B cell (primary cell): ENCODE measurements around the gene KRT28. TPM values are rescaled to one million over a fixed set of nuclear protein-coding genes. Genes with fewer than 3 reads are reported as not detected.

Experiments used
- ATAC-seq: fragments of 200-7000 bp; cut with Tn5 transposase; one replicate; pipeline ENCODE4 v1.10.0; 2021; ENCODE audit warnings: low read depth, mild to moderate bottlenecking, moderate number of reproducible peaks, moderate library complexity
- CTCF ChIA-PET: fragments of 350-600 bp; sonication (Branson Sonifier 250); formaldehyde crosslinking; loops from one replicate; lab custom pipeline; 2021; ENCODE audit warnings: antibody characterized with exemption, inconsistent platforms; lab: Charles Lee
- POLR2A ChIA-PET: fragments of 350-600 bp; sonication (Branson Sonifier 250); formaldehyde crosslinking; loops from one replicate; lab custom pipeline; 2021; ENCODE audit warnings: antibody characterized with exemption; lab: Charles Lee
- DNase-seq: peaks from one replicate; pipeline ENCODE4 v3.0.0; 2013
- H2AFZ ChIP-seq: 2 replicates; pipeline ENCODE4 v1.6.1; 2012; ENCODE audit warnings: mild to moderate bottlenecking, low read depth, low read length; ENCODE audit not compliant: insufficient read depth, poor library complexity, severe bottlenecking
- H3K27ac ChIP-seq, 2 donors: 1 replicate in 1 of 2; 2 replicates in 1 of 2; pipeline ENCODE4 v1.5.1; 2012 to 2013; ENCODE audit warnings: low read length in 2 of 2, mild to moderate bottlenecking in 2 of 2, moderate library complexity in 1 of 2
- H3K27me3 ChIP-seq, 4 experiments: fragments of 200-600 bp in 1 of 4; sonication (generic) in 1 of 4; replicated peaks in 1 of 4; 1 replicate in 2 of 4; 2 replicates in 2 of 4; pipeline versions ENCODE4 v1.6.1 to v1.7.0; 2013 to 2016; ENCODE audit warnings: low read length in 3 of 4, mild to moderate bottlenecking in 2 of 4, mixed read lengths in 1 of 4, moderate library complexity in 1 of 4; ENCODE audit not compliant: insufficient read depth in 4 of 4, control insufficient read depth in 3 of 4; ENCODE audit errors: control extremely low read depth in 1 of 4
- H3K36me3 ChIP-seq, 2 experiments: replicated peaks in 1 of 2; 1 replicate in 1 of 2; 2 replicates in 1 of 2; pipeline versions ENCODE4 v1.6.1 to v1.7.1; 2013; ENCODE audit warnings: low read length in 1 of 2; ENCODE audit not compliant: insufficient read depth in 2 of 2, control insufficient read depth in 1 of 2; ENCODE audit errors: control extremely low read depth in 1 of 2, extremely low read depth in 1 of 2
- H3K4me1 ChIP-seq, 2 donors: fragments of 200-600 bp in 1 of 2; sonication (generic) in 1 of 2; 1 replicate in 1 of 2; 2 replicates in 1 of 2; pipeline versions ENCODE4 v1.5.1 to v1.6.1; 2013 to 2017; ENCODE audit warnings: low read length in 2 of 2; ENCODE audit not compliant: control insufficient read depth in 2 of 2, insufficient read depth in 2 of 2
- H3K4me2 ChIP-seq: replicated peaks from 2 replicates; pipeline ENCODE3; 2012; ENCODE audit warnings: mild to moderate bottlenecking, low read depth, low read length; ENCODE audit not compliant: poor library complexity, severe bottlenecking
- H3K4me3 ChIP-seq, 5 experiments: fragments of 200-600 bp in 1 of 5; sonication (generic) in 1 of 5; 1 replicate in 3 of 5; 2 replicates in 2 of 5; pipeline versions ENCODE4 v1.5.1 to v1.7.0; 2011 to 2016; ENCODE audit warnings: low read length in 4 of 5, mild to moderate bottlenecking in 4 of 5, low read depth in 2 of 5, control low read depth in 1 of 5, moderate library complexity in 1 of 5; ENCODE audit not compliant: insufficient read depth in 1 of 5; ENCODE audit errors: control extremely low read depth in 1 of 5, extremely low read depth in 1 of 5
- H3K79me2 ChIP-seq: fragments of 200-600 bp; sonication (generic); one replicate; pipeline ENCODE4 v1.6.0; 2016; ENCODE audit warnings: low read length; ENCODE audit not compliant: control insufficient read depth, insufficient read depth
- H3K9ac ChIP-seq: fragments of 200-600 bp; sonication (generic); 2 replicates; pipeline ENCODE4 v1.6.1; 2017; ENCODE audit warnings: mild to moderate bottlenecking, low read length, moderate library complexity
- H3K9me3 ChIP-seq, 3 donors: one replicate each; pipeline versions ENCODE4 v1.6.1 to v1.7.1; 2013; ENCODE audit warnings: low read length in 2 of 3; ENCODE audit not compliant: control insufficient read depth in 2 of 3, insufficient read depth in 1 of 3; ENCODE audit errors: control extremely low read depth in 1 of 3
- H4K20me1 ChIP-seq: 2 replicates; pipeline ENCODE4 v1.6.0; 2012; ENCODE audit warnings: mild to moderate bottlenecking, low read length; ENCODE audit not compliant: insufficient read depth, control insufficient read depth, poor library complexity, severe bottlenecking
- H3K27ac Mint-ChIP-seq: one replicate; pipeline ENCODE4 v1.8.0; 2021; ENCODE audit warnings: mixed read lengths
- H3K27me3 Mint-ChIP-seq: one replicate; pipeline ENCODE4 v1.8.0; 2021; ENCODE audit warnings: mixed read lengths
- H3K4me1 Mint-ChIP-seq: one replicate; pipeline ENCODE4 v1.8.0; 2021; ENCODE audit warnings: mixed read lengths
- H3K4me3 Mint-ChIP-seq: one replicate; pipeline ENCODE4 v1.8.0; 2021; ENCODE audit warnings: mixed read lengths
- H3K9me3 Mint-ChIP-seq: one replicate; pipeline ENCODE4 v1.8.0; 2022; ENCODE audit warnings: mixed read lengths; ENCODE audit not compliant: insufficient read depth
- EZH2 ChIP-seq: IDR thresholded peaks from 2 replicates; pipeline ENCODE4 v1.6.1; 2012; ENCODE audit warnings: borderline replicate concordance, low read depth, mild to moderate bottlenecking, moderate library complexity, low read length; ENCODE audit not compliant: insufficient read depth, poor library complexity, severe bottlenecking
- WGBS: methylation state at CpG from one replicate; pipeline ENCODE4 v1.1.5; 2013; ENCODE audit warnings: missing lambda C conversion rate; ENCODE audit not compliant: insufficient coverage; 5-methylcytosine and 5-hydroxymethylcytosine counted together
- intact Hi-C: fragments of 100-400 bp; cut with micrococcal nuclease; formaldehyde crosslinking; loops from one replicate; pipeline ENCODE4 v1.10.0; 2022
- polyA plus RNA-seq: library from polyadenylated mRNA; depleted of rRNA; stranded (reverse); fragments of >200 nt; gene quantifications from 2 replicates; pipeline ENCODE4 v1.2.3, GENCODE V29; 2012
- total RNA-seq, 2 donors: library from RNA; stranded (reverse); fragments of 120-200 nt in 1 of 2; gene quantifications; 1 replicate in 1 of 2; 2 replicates in 1 of 2; pipeline versions ENCODE4 v1.2.3 to v1.2.4, GENCODE V29; 2013 to 2022
- TF ChIP-seq, protein P1 (sequence below): fragments of 200-600 bp; IDR thresholded peaks from one replicate; pipeline ENCODE4 v1.8.0; 2022; ENCODE audit warnings: antibody characterized with exemption, mild to moderate bottlenecking

The KRT28 gene
- total and polyA plus RNA-seq, 2 donors (not counting 1 experiment from before 2014, with no cell fraction given) = not detected

DNA sequence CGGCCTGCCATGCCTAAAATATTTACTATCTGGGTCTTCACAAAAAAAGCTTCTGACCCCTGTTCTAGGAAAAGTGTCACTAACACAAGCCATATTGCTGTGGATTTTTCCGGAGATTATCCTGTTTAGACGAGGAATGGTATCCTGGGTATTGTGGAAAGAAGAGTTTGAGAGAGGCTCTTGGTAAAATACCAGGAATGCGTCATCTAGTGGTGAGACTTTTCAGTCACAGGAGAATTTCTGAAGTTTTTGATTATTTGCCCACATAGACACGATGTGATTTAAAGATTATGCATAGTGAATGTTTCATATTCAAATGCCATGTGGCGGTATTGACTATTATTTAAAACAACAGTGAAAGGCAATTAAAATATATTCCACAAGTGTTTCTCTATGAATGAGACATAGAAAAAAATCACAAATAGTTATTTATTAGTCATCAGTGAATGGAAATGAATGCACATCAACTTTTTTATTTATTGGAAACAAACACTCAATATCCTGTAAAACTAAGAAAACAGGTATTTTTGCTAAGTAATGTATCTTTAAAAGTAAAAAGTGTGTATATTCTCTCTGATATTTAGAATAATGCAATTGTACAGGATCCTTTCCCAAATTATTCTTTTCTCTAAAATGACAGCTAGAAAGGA lies 7.8 kb downstream of the KRT28 start:
- no peak overlapping the region for H3K27ac Mint-ChIP-seq
- Histone ChIP-seq H3K9me3 (no peaks in the 10 kb centered on the region), H3K9ac (no peak overlapping the region), H3K4me3 (no peak overlapping the region), H3K4me2 (no peak overlapping the region), H3K79me2 (no peaks in the 10 kb centered on the region), H4K20me1 (no peaks in the 10 kb centered on the region), H3K4me1 (no peaks in the 10 kb centered on the region), H3K27me3 (peaks cover 0 to 17% (median 2%) of the 10 kb centered on the region in 4 experiments), H3K36me3 (no peaks in the 10 kb centered on the region), H2AFZ (no peak overlapping the region), H3K27ac (no peak overlapping the region)
- ChIA-PET POLR2A (interaction anchor here (0.6 kb wide), 1 partner anchor 247 kb away, joined by 10 read pairs; no protein-coding TSS in a partner anchor), CTCF (interaction anchor here (0.7 to 3.7 kb wide), 14 partner anchors 11 to 871 kb away, joined by 3 to 25 read pairs (median 3); partner anchors contain the start of gene SMARCE1)
- no peaks in the 10 kb centered on the region for H3K9me3 Mint-ChIP-seq
- WGBS = 48% methylated on average over 2 of the region's 6 CpGs
- TF ChIP-seq, protein P1, sequence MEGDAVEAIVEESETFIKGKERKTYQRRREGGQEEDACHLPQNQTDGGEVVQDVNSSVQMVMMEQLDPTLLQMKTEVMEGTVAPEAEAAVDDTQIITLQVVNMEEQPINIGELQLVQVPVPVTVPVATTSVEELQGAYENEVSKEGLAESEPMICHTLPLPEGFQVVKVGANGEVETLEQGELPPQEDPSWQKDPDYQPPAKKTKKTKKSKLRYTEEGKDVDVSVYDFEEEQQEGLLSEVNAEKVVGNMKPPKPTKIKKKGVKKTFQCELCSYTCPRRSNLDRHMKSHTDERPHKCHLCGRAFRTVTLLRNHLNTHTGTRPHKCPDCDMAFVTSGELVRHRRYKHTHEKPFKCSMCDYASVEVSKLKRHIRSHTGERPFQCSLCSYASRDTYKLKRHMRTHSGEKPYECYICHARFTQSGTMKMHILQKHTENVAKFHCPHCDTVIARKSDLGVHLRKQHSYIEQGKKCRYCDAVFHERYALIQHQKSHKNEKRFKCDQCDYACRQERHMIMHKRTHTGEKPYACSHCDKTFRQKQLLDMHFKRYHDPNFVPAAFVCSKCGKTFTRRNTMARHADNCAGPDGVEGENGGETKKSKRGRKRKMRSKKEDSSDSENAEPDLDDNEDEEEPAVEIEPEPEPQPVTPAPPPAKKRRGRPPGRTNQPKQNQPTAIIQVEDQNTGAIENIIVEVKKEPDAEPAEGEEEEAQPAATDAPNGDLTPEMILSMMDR = peak; percentile 41
- no peak for TF ChIP-seq EZH2
- peak; percentile 25 for DNase-seq
- H3K27me3 Mint-ChIP-seq = peaks cover 35% of the 10 kb centered on the region
- no peak for ATAC-seq
- no peaks in the 10 kb centered on the region for H3K4me1 Mint-ChIP-seq
- intact Hi-C loops = loop anchor here (1.0 to 5.0 kb wide), 3 partner anchors 78 to 350 kb away; partner anchors contain the start of gene IGFBP4
- no peak overlapping the region for H3K4me3 Mint-ChIP-seq

- CTCF ChIA-PET = interaction anchor here (0.7 to 3.7 kb wide), 9 partner anchors 76 to 872 kb away, joined by 3 to 25 read pairs (median 3); no protein-coding TSS in a partner anchor
- DNase-seq (no peak), ATAC-seq (no peak)
- Histone ChIP-seq H3K9me3 (no peaks in the 10 kb centered on the region), H3K4me1 (no peaks in the 10 kb centered on the region), H3K27me3 (peaks cover 0 to 12% (median 2%) of the 10 kb centered on the region in 4 experiments), H3K4me3 (no peak overlapping the region), H3K4me2 (no peak overlapping the region), H4K20me1 (no peaks in the 10 kb centered on the region), H3K9ac (no peak overlapping the region), H2AFZ (no peak overlapping the region), H3K36me3 (no peaks in the 10 kb centered on the region), H3K27ac (no peak overlapping the region), H3K79me2 (no peaks in the 10 kb centered on the region)
- H3K4me1 Mint-ChIP-seq = no peaks in the 10 kb centered on the region
- H3K9me3 Mint-ChIP-seq = no peaks in the 10 kb centered on the region
- intact Hi-C loops = loop anchor here (1.0 to 5.0 kb wide), 2 partner anchors 77 to 349 kb away; partner anchors contain the start of gene IGFBP4
- H3K27me3 Mint-ChIP-seq = peaks cover 29% of the 10 kb centered on the region
- WGBS = no CpG with 5 or more reads among the region's 1 CpG
- H3K27ac Mint-ChIP-seq = no peak overlapping the region
- H3K4me3 Mint-ChIP-seq = no peak overlapping the region
- TF ChIP-seq EZH2 = no peak
- TF ChIP-seq, protein P1 = no peak
- POLR2A ChIA-PET = no interaction called here
These were observed 8.6 kb downstream of the KRT28 start for GRCh38 chr17:40791111-40791510.
